ENCODE measurements around the gene BDNF.
"Not testable (repeated sequence)": the region's sequence is repeated elsewhere in the genome, so short reads cannot be mapped to it uniquely, and the experiment has no call there.

Gene BDNF

DNA sequence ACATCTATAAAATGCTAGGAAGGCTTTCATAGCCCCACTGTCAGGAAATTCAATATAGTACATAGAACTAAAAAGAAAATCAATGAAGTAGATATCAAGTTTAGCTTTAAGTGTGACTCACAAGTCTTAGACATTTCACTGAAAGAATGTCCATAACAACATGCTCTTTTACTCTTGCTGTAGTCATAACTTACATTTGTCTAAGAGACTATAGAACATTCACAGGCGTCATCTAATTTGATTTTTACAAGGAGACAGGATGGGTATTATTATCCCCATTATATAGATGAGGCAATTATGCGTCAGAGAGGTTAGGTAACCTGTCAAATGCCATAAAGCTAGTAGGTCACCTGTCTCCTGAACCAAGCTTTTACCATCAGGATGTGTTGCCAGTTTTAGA lies 36.9 kb downstream of the BDNF start:
- DNase-seq = no peak

DNA sequence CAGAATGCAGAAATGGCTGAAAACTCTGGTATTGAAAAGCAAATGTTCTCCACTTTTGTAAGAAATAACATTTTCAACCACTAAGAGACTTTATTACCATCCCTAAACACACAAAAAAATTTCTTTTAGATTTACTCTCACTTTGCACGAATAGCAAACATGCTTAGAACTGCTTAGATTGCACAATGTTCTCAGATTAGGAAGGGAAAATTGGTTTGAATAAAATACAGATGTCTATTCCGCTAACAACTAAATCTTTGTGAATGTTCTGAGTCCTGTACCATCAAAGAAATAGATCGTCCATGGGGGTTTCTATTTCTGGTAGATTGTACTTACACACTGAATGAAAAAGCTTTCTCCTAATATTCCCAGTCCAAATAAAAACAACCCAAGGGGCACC lies 40.1 kb downstream of the BDNF start:
- DNase-seq = no peak

- no peak for DNase-seq
Measured at GRCh38 chr11:27658535-27659236, 41.6 kb downstream of the BDNF start.

DNA sequence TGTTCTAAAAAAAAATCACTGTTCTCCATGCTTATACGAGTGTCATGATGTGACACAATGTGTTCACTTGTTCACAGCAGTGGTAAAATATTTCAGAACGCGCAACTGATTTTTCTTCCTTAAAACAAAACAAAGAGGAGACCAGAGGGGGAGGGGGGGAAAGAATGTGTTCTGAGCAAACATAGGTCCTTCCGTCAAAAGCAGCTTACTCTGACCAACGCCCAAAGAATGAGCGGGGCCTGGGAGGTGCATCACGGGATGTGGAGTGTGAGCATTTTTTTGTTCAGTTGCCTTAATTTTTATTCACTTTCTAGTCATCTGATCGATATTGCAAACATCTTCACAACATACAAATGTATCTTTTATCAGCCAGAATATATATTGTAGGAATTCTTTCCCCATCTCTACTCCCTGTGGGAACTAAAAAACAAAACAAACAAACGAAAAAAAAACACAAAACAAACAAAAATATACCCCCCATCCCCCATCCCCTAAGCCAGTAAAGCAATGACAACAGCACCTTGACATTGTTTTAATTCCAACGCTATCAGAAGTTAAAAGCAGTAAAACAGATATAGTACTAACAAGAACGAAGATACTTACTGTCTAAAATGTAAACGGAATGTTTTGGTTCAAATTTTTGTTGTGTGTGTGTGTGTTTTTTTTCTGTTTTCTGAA lies 43.3 kb downstream of the BDNF start:
- DNase-seq = no peak

- DNase-seq = no peak
Measured at GRCh38 chr11:27656320-27656719, 43.9 kb downstream of the BDNF start.

DNA sequence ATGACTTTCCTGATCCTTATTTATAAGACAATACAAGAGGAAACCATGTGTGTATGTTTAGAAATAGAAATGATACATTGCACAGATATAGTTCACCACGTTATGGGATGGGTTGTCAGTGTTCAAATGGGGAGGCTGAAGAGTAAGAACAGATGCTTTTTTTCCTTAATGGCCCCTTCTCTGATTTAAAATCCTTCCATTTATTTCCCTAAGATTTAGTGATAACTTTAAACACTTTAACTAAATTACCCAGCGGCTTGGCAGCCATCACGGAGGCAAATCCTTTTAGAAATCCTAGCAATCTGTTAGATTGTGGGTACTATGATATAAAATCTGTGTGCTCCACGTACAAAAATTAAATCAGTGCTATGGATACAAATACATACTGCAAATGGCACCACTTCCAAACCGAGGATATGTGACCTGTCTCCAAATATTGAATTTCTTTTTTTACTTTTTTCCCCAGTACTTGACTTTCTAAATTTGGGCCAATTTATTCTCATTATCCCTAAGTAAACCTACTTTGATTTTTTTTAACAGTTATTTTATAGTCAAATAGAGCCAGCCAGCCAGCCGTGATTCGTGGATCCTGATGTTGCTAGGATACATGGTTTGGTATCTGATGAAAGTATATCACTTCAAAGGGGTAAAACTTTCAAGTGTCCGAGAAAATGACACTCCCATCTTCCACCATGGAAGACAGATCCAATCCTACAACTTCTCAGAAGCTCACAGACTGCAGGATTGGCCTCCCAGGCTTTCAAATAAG lies 46.1 kb downstream of the BDNF start:
- DNase-seq = no peak

GRCh38 chr11:27651711-27652110 lies 48.5 kb downstream of the BDNF start:
- DNase-seq = no peak

DNA sequence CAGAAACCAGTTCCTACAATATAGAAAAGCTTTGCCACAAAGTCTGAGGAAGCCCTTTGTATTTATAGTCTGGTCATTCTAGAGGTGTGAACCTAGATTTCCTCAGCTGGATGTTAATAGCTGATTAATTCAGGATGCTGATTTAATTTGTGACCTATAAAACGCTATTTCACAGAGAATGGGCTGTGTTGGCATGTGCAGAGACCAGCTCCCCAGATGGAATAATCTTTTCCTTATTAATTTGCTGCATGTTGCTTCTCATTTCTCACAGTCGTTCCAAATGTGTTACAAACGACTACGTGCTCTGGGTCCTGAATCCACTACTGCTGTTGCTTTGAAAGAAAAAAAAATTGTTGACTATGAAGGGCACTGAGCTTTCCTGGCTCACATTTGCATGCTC lies 49.3 kb downstream of the BDNF start:
- no peak for DNase-seq

DNA sequence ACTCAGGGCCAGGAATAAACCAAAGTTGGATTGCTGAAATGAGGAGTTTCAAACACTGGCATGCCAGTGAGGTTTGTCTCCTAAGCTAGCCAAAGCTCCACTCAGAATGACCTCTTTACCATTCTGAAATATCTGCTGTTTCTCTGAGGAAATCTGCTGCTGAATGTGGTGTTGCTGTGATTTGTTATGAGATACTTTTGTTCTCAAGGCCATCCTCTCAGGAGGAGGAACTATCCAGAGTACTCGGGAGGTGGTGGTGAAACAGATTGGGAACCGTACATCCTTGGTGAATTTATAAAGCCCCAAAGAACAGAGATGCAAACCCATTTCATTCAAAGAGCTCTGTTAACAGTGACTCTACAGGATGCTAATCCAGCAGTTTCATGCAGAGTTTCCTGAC lies 50.5 kb downstream of the BDNF start:
- no peak for DNase-seq

- no peak for DNase-seq
Measured at GRCh38 chr11:27648840-27649239, 51.4 kb downstream of the BDNF start.

- DNase-seq = no peak
Measured at GRCh38 chr11:27646051-27646818, 54.0 kb downstream of the BDNF start.

GRCh38 chr11:27642954-27643353 lies 57.3 kb downstream of the BDNF start:
- no peak for DNase-seq

DNA sequence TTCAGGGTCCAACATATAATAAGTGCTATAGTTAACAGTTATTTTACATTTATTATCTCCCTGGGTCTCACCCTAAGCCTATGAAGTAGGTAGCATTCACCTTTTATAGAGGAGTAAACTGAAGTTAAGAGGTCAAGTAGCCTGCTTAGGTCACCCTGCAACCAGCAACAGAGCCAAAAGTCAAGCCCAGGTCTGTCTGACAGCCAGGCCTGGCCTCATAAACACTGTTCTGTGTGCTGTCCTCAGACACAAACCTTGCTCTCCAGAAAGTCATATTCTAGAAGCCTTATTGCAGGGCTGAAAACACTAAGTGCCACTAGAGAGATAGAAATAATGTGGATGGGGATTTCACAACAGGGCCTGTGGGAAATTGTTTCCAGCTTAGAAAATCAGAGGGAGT lies 59.3 kb downstream of the BDNF start:
- DNase-seq = no peak

DNA sequence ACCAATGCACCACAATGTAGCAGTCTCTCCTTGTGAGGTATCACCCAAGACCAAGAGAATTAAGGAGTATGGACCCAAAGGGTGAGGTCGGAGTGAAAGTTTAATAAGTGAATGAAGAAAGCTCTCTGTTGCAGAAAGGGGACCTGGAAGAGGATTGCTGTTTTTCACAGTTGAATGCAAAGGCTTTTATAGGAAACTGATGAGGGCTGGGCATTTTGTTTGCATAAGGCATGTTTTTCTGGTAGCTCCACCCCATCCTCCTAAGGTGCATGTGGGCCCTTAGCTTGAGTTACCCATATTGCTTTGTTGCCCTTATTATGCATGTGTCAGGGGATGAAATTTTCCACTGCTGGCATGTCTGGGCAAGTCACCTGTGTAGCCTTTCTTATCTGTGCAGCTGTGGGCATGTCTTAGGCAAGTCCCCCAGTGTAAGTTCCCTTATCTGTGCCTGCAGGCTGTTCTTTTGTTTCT lies 64.7 kb downstream of the BDNF start:
- no peak for DNase-seq

DNA sequence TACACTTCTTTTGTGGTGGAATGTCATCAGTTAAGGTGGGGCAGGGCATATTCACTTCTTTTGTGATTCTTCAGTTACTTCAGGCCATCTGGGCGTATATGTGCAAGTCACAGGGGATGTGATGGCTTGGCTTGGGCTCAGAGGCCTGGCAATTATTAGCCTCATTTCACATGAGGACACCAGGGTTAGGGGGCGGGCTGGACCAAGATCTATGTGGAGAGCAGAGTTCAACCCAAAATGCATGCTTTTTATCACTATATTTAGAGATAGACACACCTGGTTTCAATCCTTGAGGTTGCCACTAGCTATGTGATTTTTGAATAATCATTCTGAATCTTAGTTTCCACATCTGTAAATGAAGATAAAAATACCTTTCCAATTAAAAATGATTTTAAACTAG lies 65.5 kb downstream of the BDNF start:
- not testable (repeated sequence) for DNase-seq

DNA sequence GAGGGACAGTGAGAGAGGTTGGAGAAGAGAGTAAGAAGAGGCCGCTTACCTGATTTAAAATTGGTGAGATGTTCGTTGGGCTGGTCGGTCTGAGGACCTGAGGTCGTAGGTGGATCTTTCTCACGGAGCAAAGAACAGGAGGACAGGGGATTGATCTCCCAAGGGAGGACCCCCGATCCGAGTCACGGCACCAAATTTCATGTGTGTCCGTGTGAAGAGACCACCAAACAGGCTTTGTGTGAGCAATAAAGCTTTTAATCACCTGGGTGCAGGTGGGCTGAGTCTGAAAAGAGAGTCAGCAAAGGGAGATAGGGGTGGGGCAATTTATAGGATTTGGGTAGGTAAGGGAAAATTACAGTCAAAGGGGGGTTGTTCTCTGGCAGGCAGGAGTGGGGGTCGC lies 66.0 kb downstream of the BDNF start:
- not testable (repeated sequence) for DNase-seq

DNA sequence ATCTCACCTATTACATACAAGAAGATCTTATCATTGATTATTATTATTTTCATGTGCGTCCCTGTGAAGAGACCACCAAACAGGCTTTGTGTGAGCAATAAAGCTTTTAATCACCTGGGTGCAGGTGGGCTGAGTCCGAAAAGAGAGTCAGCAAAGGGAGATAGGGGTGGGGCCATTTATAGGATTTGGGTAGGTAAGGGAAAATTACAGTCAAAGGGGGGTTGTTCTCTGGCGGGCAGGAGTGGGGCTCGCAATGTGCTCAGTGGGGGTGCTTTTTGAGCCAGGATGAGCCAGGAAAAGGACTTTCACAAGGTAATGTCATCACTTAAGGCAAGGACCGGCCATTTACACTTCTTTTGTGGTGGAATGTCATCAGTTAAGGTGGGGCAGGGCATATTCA lies 71.2 kb downstream of the BDNF start:
- not testable (repeated sequence) for DNase-seq

GRCh38 chr11:27627979-27628378 lies 72.3 kb downstream of the BDNF start:
- DNase-seq = no peak

DNA sequence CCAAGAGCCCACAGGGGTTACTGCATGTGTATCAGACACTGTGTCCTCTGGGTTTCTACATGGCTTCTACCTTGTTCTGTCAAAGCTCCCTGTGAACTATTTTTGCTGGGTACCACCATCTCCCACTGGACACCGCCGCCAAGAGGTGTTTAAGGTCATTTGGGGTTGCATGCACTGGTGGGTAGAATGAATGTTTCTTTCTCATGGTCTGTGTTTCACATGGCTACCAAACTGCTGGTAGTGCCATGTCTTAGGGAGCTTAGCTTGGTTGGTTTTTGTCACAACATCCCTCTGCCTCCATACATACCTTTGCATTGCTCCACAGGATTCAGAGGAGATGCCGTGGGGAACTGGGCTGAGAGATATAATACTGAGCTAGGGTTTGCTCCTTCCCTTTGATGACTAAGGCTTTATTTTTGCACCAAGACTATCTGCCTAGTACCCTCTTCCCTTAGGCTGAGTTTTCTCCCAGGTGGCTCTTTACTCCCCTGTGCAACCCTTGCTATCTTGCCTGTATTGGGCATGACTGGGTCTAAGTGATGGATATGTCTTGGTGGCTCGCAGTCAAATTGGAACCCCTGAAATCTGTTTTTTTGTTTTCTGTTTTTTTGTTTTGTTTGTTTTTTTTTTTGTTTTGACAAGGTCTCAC lies 73.2 kb downstream of the BDNF start:
- no peak for DNase-seq

DNA sequence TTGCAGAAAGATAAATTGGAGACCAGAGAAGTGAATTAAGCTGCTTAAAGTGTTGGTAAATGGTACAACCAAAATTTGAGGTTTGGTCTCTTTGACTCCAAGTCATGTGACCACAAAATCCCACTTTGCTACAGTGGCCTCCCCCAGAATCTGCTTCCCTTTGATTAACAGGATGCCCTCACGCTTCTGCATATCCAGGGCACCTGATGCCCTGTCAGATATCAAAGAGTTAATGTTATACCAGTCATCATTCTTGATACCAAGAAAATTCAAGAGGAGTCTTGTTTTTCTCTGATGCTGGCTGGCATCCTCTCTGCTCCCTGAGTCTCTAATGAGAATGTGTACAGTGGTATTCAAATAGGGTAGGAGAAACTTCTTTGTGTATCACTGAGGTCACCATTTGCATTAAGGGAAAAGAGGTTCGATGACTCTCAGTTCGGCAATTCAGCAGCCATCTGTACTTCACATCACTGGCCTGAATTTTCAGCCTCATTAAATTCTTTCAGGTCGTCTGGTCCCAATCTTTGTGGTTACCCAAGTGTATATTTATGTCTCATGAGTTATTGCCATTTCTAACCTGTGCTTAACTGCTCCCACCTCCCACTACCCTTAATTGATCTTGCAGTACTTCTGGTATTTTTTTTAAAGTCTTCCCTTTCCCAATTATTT lies 73.9 kb downstream of the BDNF start:
- DNase-seq = no peak

GRCh38 chr11:27625347-27625912 lies 74.8 kb downstream of the BDNF start:
- no peak for DNase-seq

All from NCI-H510A treated with DMSO at 0.1 percent for 48 hours (cell line).